ENCODE data around the gene MBD3L1. TPM values are rescaled to one million over a fixed set of nuclear protein-coding genes. Genes with fewer than 3 reads are reported as not detected.
A peak's percentile ranks its signal among the peaks of the same experiment; 100 is the strongest.

Gene MBD3L1
- total RNA-seq, 1 donor from 2014 or later, result not detected

DNA sequence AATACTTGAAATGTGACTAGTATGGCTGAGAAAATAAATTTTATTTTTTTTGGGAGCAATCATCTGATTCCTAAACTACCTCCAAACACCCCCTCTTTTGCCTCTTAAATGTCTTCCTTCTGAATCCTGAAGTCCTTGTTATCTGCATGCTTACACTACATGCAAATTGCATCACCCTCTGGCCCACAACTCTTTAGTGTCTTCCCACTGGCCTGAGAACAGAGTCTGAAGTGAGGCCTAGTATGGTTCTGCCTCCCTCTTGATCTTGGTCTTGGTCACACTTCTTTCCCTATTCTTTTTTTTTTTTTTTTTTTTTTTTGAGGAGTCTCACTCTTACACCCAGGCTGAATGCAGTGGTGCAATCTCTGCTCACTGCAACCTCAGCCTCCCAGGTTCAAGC is 4.9 kb upstream of the MBD3L1 start:
- H3K9ac ChIP-seq (ENCODE audit: low read length), result no peak overlapping the region
- no peak for DNase-seq (ENCODE audit: low read depth)
- no peak overlapping the region for H3K4me2 ChIP-seq (ENCODE audit: low read length)
- FAIRE-seq, result no peak
- Mint-ChIP-seq H3K9me3 (ENCODE audit: unreplicated experiment) (peaks cover 35% of the 10 kb centered on the region), H3K4me3 (ENCODE audit: unreplicated experiment) (no peak overlapping the region), H3K27me3 (ENCODE audit: low read depth, unreplicated experiment) (no peaks in the 10 kb centered on the region), H3K27ac (ENCODE audit: unreplicated experiment) (no peak overlapping the region), H3K36me3 (ENCODE audit: low read depth, unreplicated experiment) (no peaks in the 10 kb centered on the region), H3K4me1 (ENCODE audit: low read depth, unreplicated experiment) (no peaks in the 10 kb centered on the region)
- H3K36me3 ChIP-seq (ENCODE audit: insufficient read depth, low read length), result no peaks in the 10 kb centered on the region
- H3K4me3 ChIP-seq (ENCODE audit: insufficient read depth, low read depth, low read length), result no peak overlapping the region
- H3K4me1 ChIP-seq (ENCODE audit: insufficient read depth, low read length), result no peaks in the 10 kb centered on the region
- no peaks in the 10 kb centered on the region for H3K9me3 ChIP-seq (ENCODE audit: insufficient read depth, low read depth, low read length)
- no peak overlapping the region for H2AFZ ChIP-seq (ENCODE audit: low read depth, low read length)
- no peaks in the 10 kb centered on the region for H3K79me2 ChIP-seq (ENCODE audit: insufficient read depth, low read length)
- H3K27ac ChIP-seq (ENCODE audit: low read depth, low read length), result no peak overlapping the region
- H3K27me3 ChIP-seq (ENCODE audit: insufficient read depth, low read length), result no peaks in the 10 kb centered on the region
- no peaks in the 10 kb centered on the region for H4K20me1 ChIP-seq (ENCODE audit: insufficient read depth, low read length)
- TF ChIP-seq, protein P1, sequence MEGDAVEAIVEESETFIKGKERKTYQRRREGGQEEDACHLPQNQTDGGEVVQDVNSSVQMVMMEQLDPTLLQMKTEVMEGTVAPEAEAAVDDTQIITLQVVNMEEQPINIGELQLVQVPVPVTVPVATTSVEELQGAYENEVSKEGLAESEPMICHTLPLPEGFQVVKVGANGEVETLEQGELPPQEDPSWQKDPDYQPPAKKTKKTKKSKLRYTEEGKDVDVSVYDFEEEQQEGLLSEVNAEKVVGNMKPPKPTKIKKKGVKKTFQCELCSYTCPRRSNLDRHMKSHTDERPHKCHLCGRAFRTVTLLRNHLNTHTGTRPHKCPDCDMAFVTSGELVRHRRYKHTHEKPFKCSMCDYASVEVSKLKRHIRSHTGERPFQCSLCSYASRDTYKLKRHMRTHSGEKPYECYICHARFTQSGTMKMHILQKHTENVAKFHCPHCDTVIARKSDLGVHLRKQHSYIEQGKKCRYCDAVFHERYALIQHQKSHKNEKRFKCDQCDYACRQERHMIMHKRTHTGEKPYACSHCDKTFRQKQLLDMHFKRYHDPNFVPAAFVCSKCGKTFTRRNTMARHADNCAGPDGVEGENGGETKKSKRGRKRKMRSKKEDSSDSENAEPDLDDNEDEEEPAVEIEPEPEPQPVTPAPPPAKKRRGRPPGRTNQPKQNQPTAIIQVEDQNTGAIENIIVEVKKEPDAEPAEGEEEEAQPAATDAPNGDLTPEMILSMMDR (IDR thresholded peaks at IDR 0.05; ENCODE audit: insufficient read depth, low read depth, low read length), result no peak
- no peak for TF ChIP-seq EZH2 (IDR thresholded peaks at IDR 0.05; ENCODE audit: insufficient read depth, low read length)

DNA sequence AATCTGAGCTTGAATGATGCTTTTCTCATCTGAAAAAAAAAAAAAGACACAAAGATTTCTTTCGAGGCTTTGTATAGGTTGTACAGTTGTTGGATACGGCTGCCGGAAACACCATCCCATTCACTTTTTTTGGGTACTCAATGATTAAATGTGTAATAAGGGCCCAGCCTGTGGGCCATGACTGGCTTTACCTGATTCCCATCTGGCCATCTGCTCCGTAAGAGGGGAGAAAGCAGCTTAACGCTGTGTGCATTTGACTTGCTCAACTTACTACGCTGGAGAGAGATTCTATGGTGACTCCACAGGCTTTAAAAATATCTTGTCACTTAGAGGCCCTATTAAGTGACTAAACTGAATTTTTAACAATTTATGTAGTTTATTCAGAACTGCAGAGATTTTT is 804 bp upstream of the MBD3L1 start:
- DNase-seq (ENCODE audit: low read depth) (no peak), FAIRE-seq (no peak)
- H3K27ac Mint-ChIP-seq (ENCODE audit: unreplicated experiment), result no peak overlapping the region
- peaks cover 30% of the 10 kb centered on the region for H3K9me3 Mint-ChIP-seq (ENCODE audit: unreplicated experiment)
- no peaks in the 10 kb centered on the region for H3K9me3 ChIP-seq (ENCODE audit: insufficient read depth, low read depth, low read length)
- no peaks in the 10 kb centered on the region for H3K36me3 Mint-ChIP-seq (ENCODE audit: low read depth, unreplicated experiment)
- no peaks in the 10 kb centered on the region for H3K27me3 Mint-ChIP-seq (ENCODE audit: low read depth, unreplicated experiment)
- no peak overlapping the region for H3K27ac ChIP-seq (ENCODE audit: low read depth, low read length)
- no peaks in the 10 kb centered on the region for H3K4me1 ChIP-seq (ENCODE audit: insufficient read depth, low read length)
- peak overlapping the region; percentile 89 for H3K9ac ChIP-seq (ENCODE audit: low read length)
- H3K4me2 ChIP-seq (ENCODE audit: low read length), result peak overlapping the region; percentile 89
- H3K4me3 Mint-ChIP-seq (ENCODE audit: unreplicated experiment), result no peak overlapping the region
- no peak for TF ChIP-seq EZH2 (IDR thresholded peaks at IDR 0.05; ENCODE audit: insufficient read depth, low read length)
- TF ChIP-seq, protein P1 (IDR thresholded peaks at IDR 0.05; ENCODE audit: insufficient read depth, low read depth, low read length), result no peak
- no peaks in the 10 kb centered on the region for H3K79me2 ChIP-seq (ENCODE audit: insufficient read depth, low read length)
- H3K27me3 ChIP-seq (ENCODE audit: insufficient read depth, low read length), result no peaks in the 10 kb centered on the region
- peak overlapping the region; percentile 91 for H2AFZ ChIP-seq (ENCODE audit: low read depth, low read length)
- H3K4me1 Mint-ChIP-seq (ENCODE audit: low read depth, unreplicated experiment), result no peaks in the 10 kb centered on the region
- H3K36me3 ChIP-seq (ENCODE audit: insufficient read depth, low read length), result no peaks in the 10 kb centered on the region
- H3K4me3 ChIP-seq (ENCODE audit: insufficient read depth, low read depth, low read length), result peak overlapping the region; percentile 77
- no peaks in the 10 kb centered on the region for H4K20me1 ChIP-seq (ENCODE audit: insufficient read depth, low read length)

DNA sequence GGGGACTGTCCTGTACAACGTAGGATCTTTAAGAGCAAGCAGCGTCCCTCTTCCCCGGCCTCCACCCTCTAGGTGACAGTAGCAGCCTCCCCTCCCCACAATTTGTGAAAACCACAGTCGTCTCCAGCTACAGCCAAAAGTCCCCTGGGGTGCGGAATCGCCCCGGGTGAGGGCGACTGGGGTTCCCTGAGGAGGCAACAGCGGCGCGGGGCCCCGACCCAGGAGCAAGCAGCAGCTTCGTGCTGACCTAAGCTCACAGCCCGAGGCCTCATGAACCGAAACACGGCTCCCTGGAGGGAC is 395 bp upstream of the MBD3L1 start:
- no peak overlapping the region for H3K4me3 Mint-ChIP-seq (ENCODE audit: unreplicated experiment)
- H3K36me3 ChIP-seq (ENCODE audit: insufficient read depth, low read length), result no peaks in the 10 kb centered on the region
- H3K4me1 ChIP-seq (ENCODE audit: insufficient read depth, low read length), result no peaks in the 10 kb centered on the region
- H3K9ac ChIP-seq (ENCODE audit: low read length), result peak overlapping the region; percentile 89
- H3K4me2 ChIP-seq (ENCODE audit: low read length), result peak overlapping the region; percentile 89
- peaks cover 30% of the 10 kb centered on the region for H3K9me3 Mint-ChIP-seq (ENCODE audit: unreplicated experiment)
- peak overlapping the region; percentile 77 for H3K4me3 ChIP-seq (ENCODE audit: insufficient read depth, low read depth, low read length)
- H3K9me3 ChIP-seq (ENCODE audit: insufficient read depth, low read depth, low read length), result no peaks in the 10 kb centered on the region
- no peak for FAIRE-seq
- no peaks in the 10 kb centered on the region for H3K27me3 ChIP-seq (ENCODE audit: insufficient read depth, low read length)
- DNase-seq (ENCODE audit: low read depth), result no peak
- no peak for TF ChIP-seq EZH2 (IDR thresholded peaks at IDR 0.05; ENCODE audit: insufficient read depth, low read length)
- TF ChIP-seq, protein P1 (IDR thresholded peaks at IDR 0.05; ENCODE audit: insufficient read depth, low read depth, low read length), result no peak
- H3K27ac ChIP-seq (ENCODE audit: low read depth, low read length), result peak overlapping the region; percentile 72
- no peaks in the 10 kb centered on the region for H3K36me3 Mint-ChIP-seq (ENCODE audit: low read depth, unreplicated experiment)
- H2AFZ ChIP-seq (ENCODE audit: low read depth, low read length), result peak overlapping the region; percentile 91
- no peaks in the 10 kb centered on the region for H4K20me1 ChIP-seq (ENCODE audit: insufficient read depth, low read length)
- H3K4me1 Mint-ChIP-seq (ENCODE audit: low read depth, unreplicated experiment), result no peaks in the 10 kb centered on the region
- H3K27ac Mint-ChIP-seq (ENCODE audit: unreplicated experiment), result no peak overlapping the region
- no peaks in the 10 kb centered on the region for H3K27me3 Mint-ChIP-seq (ENCODE audit: low read depth, unreplicated experiment)
- H3K79me2 ChIP-seq (ENCODE audit: insufficient read depth, low read length), result no peaks in the 10 kb centered on the region

Data from astrocyte (in vitro differentiated cells and primary cell).